ENCODE data around the gene POU6F2. TPM values are rescaled to one million over a fixed set of nuclear protein-coding genes. Genes with fewer than 3 reads are reported as not detected.

Gene POU6F2
- total and polyA plus RNA-seq, 4 donors: 0.38 to 1.9 (median 1.5) TPM; not detected in 1

DNA sequence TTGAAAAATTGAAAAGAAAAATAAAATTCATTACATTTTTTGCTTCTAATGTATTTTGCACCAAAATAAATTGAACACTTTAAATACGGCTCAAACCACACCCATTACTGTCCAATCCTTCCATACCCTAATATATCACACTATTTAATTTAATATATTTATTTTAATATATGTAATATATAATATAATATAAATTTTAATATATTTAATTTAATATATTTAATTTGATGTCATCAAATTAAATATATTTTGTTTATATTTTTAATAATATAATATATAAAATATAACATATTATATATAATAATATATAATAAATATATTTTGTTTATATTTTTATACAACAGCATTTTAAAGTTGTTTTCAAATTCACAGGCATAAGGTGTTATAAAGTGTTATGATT is 15.7 kb upstream of the POU6F2 start:
- ATAC-seq (ENCODE audit: low FRiP score) (no peak), DNase-seq (no peak)
- Histone ChIP-seq H3K36me3 (ENCODE audit: control insufficient read depth in 1 of 2, insufficient read depth in 2 of 2, low read length in 1 of 2) (no peaks in the 10 kb centered on the region), H3K27me3 (ENCODE audit: control insufficient read depth in 1 of 2, insufficient read depth in 2 of 2, low read length in 1 of 2) (no peaks in the 10 kb centered on the region), H3K4me1 (ENCODE audit: control insufficient read depth in 1 of 2, insufficient read depth in 2 of 2, low read length in 2 of 2) (no peaks in the 10 kb centered on the region), H3K4me3 (ENCODE audit: low read length in 2 of 2) (no peak overlapping the region), H3K9me3 (ENCODE audit: control insufficient read depth, low read length) (no peaks in the 10 kb centered on the region), H3K27ac (ENCODE audit: low read depth in 1 of 2, low read length in 2 of 2) (no peak overlapping the region)
- WGBS, 2 donors: 76 to 82% methylated on average over 1 of the region's 1 CpG
- intact Hi-C loops (cut with DNase I): no loop called here

DNA sequence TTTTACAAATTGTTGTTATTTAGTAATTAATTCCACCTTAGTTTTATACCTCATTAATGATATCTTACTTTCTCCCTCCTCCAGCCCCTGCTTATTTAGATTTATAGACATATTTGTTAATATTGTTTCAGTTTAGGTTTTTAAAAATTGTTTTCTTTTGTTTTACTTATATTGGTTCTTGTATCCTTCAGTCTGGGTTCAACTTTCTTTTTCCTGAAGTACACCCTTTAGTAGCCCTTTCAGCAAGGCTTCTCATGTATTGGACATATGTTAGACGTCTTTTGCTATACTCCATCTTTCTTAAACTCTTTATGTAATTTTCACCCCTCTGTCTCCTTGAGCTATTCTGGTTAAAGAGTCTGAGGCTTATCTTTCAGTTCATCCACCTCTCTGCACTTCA is 12.8 kb upstream of the POU6F2 start:
- Histone ChIP-seq H3K4me1 (ENCODE audit: control insufficient read depth in 1 of 2, insufficient read depth in 2 of 2, low read length in 2 of 2) (no peaks in the 10 kb centered on the region), H3K27ac (ENCODE audit: low read depth in 1 of 2, low read length in 2 of 2) (no peak overlapping the region), H3K9me3 (ENCODE audit: control insufficient read depth, low read length) (no peaks in the 10 kb centered on the region), H3K36me3 (ENCODE audit: control insufficient read depth in 1 of 2, insufficient read depth in 2 of 2, low read length in 1 of 2) (no peaks in the 10 kb centered on the region), H3K4me3 (ENCODE audit: low read length in 2 of 2) (no peak overlapping the region), H3K27me3 (ENCODE audit: control insufficient read depth in 1 of 2, insufficient read depth in 2 of 2, low read length in 1 of 2) (no peaks in the 10 kb centered on the region)
- 69 to 86% methylated on average over 1 of the region's 1 CpG for WGBS, 2 donors
- intact Hi-C loops (cut with DNase I): no loop called here
- ATAC-seq (ENCODE audit: low FRiP score): no peak
- DNase-seq: no peak

DNA sequence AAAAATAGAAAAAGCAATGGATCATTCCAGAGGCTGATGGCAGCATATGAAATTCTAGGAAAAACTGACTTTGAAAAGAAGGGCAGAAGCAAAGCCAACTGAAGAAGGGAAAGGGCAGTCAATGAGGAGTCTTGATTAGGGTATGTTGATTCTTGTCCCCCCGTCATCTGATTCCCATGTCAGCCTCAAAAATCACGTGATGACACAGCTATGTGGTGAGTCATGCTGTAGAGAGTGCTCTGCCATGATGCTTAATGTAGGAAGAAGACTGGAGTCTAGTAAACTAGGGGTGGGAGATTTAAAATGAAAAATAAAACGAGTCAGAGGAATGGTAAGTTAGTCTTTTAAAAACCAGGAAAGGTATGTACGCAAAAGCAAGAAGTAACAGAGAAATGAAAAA is 3.9 kb upstream of the POU6F2 start:
- intact Hi-C loops (cut with DNase I): no loop called here
- no peaks in the 10 kb centered on the region for H3K4me1 ChIP-seq (ENCODE audit: control insufficient read depth in 1 of 2, insufficient read depth in 2 of 2, low read length in 2 of 2)
- H3K36me3 ChIP-seq (ENCODE audit: control insufficient read depth in 1 of 2, insufficient read depth in 2 of 2, low read length in 1 of 2): no peaks in the 10 kb centered on the region
- H3K27me3 ChIP-seq (ENCODE audit: control insufficient read depth in 1 of 2, insufficient read depth in 2 of 2, low read length in 1 of 2): no peaks in the 10 kb centered on the region
- DNase-seq: no peak
- ATAC-seq (ENCODE audit: low FRiP score): no peak
- no peaks in the 10 kb centered on the region for H3K9me3 ChIP-seq (ENCODE audit: control insufficient read depth, low read length)
- H3K27ac ChIP-seq (ENCODE audit: low read depth in 1 of 2, low read length in 2 of 2): no peak overlapping the region
- no peak overlapping the region for H3K4me3 ChIP-seq (ENCODE audit: low read length in 2 of 2)
- WGBS, 2 donors: 54 to 63% methylated on average over 4 of the region's 4 CpGs

DNA sequence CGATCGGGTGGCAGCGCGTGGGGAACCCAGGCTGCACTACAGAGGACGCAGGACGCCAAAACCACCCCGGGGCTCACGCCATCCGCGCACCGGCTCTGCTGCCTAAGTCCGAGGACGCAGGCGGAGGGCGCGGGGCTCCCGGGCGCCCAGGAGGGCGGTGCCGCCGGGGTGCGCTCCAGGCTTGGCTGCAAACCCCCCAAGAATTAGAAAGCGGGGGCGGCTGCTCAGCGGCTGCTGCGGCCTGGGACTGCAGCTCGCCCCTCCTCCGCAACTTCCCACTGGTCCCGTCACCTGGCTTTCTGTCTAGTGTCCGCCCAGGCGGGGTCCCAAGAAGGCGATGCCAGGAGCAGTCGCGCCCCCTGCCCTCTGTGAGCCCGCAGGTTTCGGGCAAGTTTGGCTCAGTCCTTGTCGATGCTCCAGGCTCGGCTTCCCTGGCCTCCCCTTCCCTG is 1.7 kb upstream of the POU6F2 start:
- peak overlapping the region; percentile 76 to 83 for H3K4me3 ChIP-seq (ENCODE audit: low read length in 2 of 2)
- H3K27me3 ChIP-seq (ENCODE audit: control insufficient read depth in 1 of 2, insufficient read depth in 2 of 2, low read length in 1 of 2): no peaks in the 10 kb centered on the region
- H3K36me3 ChIP-seq (ENCODE audit: control insufficient read depth in 1 of 2, insufficient read depth in 2 of 2, low read length in 1 of 2): no peaks in the 10 kb centered on the region
- ATAC-seq (ENCODE audit: low FRiP score) (peak; percentile 63), DNase-seq (peak; percentile 45 to 78)
- intact Hi-C loops (cut with DNase I): loop anchor here in 1 of 2 donors (5.0 kb wide), 1 partner anchor 34 kb away; no protein-coding TSS in a partner anchor
- H3K27ac ChIP-seq (ENCODE audit: low read depth in 1 of 2, low read length in 2 of 2): peak overlapping the region in 1 of 2 donors; percentile 13
- H3K9me3 ChIP-seq (ENCODE audit: control insufficient read depth, low read length): no peaks in the 10 kb centered on the region
- H3K4me1 ChIP-seq (ENCODE audit: control insufficient read depth in 1 of 2, insufficient read depth in 2 of 2, low read length in 2 of 2): no peaks in the 10 kb centered on the region
- WGBS, 2 donors: 1% methylated on average over 37 to 38 of the region's 38 CpGs

DNA sequence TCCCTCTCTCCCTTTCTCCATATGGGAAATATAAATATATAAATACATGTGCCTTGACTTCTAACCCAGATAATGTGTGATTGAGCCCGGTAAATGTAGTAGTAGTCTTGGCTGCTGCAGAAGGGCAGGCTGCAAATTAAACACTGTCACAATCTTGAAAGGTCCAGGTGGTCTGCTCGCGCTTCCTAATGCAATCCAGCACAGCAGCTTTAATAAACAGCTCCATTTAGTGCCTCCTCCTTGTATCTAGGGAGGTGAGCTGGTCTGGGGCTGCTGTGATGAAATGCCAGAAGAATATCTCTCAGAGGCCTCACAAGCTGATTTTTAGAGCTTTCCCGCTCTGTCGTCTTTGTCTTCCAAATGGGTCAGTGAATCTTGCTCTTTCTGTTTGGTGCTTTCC is 782 bp downstream of the POU6F2 start:
- H3K27me3 ChIP-seq (ENCODE audit: control insufficient read depth in 1 of 2, insufficient read depth in 2 of 2, low read length in 1 of 2): no peaks in the 10 kb centered on the region

DNA sequence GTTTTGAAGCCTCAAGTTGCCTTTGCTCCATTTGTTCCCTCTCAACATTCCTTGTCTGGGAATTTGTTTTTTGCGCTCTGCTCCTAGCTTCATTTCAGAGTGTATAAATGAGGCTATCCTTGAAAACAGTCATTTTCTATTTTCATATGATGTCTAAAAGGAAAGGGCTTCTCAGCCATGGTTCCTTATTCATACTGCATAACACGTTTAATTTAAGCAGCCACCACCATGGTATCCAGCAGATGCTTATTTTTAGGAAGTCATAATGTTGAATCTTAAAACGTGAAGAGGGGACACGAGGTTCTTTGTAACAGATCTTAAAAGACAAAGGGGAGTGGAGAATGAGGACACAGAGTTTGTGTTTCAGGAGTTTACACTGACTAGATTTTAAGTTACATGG is 14.5 kb downstream of the POU6F2 start:
- DNase-seq (no peak), ATAC-seq (ENCODE audit: low FRiP score) (no peak)
- H3K9me3 ChIP-seq (ENCODE audit: control insufficient read depth, low read length): no peaks in the 10 kb centered on the region
- no peak overlapping the region for H3K27ac ChIP-seq (ENCODE audit: low read depth in 1 of 2, low read length in 2 of 2)
- 61 to 66% methylated on average over 4 of the region's 4 CpGs for whole genome bisulfite sequencing, 2 donors
- no peaks in the 10 kb centered on the region for H3K36me3 ChIP-seq (ENCODE audit: control insufficient read depth in 1 of 2, insufficient read depth in 2 of 2, low read length in 1 of 2)
- no peak overlapping the region for H3K4me3 ChIP-seq (ENCODE audit: low read length in 2 of 2)
- no peaks in the 10 kb centered on the region for H3K27me3 ChIP-seq (ENCODE audit: control insufficient read depth in 1 of 2, insufficient read depth in 2 of 2, low read length in 1 of 2)
- no peaks in the 10 kb centered on the region for H3K4me1 ChIP-seq (ENCODE audit: control insufficient read depth in 1 of 2, insufficient read depth in 2 of 2, low read length in 2 of 2)
- intact Hi-C loops (cut with DNase I): no loop called here

More for the DNA sequence above, 782 bp downstream of the POU6F2 start:
- H3K27ac ChIP-seq (ENCODE audit: low read depth in 1 of 2, low read length in 2 of 2): no peak overlapping the region
- H3K36me3 ChIP-seq (ENCODE audit: control insufficient read depth in 1 of 2, insufficient read depth in 2 of 2, low read length in 1 of 2): no peaks in the 10 kb centered on the region
- no peak overlapping the region for H3K4me3 ChIP-seq (ENCODE audit: low read length in 2 of 2)
- no peaks in the 10 kb centered on the region for H3K4me1 ChIP-seq (ENCODE audit: control insufficient read depth in 1 of 2, insufficient read depth in 2 of 2, low read length in 2 of 2)
- no peak for DNase-seq
- ATAC-seq (ENCODE audit: low FRiP score): no peak
- no peaks in the 10 kb centered on the region for H3K9me3 ChIP-seq (ENCODE audit: control insufficient read depth, low read length)
- intact Hi-C loops (cut with DNase I): loop anchor here in 1 of 2 donors (5.0 kb wide), 1 partner anchor 36 kb away; no protein-coding TSS in a partner anchor
- 65 to 78% methylated on average over 5 of the region's 5 CpGs for WGBS, 2 donors

DNA sequence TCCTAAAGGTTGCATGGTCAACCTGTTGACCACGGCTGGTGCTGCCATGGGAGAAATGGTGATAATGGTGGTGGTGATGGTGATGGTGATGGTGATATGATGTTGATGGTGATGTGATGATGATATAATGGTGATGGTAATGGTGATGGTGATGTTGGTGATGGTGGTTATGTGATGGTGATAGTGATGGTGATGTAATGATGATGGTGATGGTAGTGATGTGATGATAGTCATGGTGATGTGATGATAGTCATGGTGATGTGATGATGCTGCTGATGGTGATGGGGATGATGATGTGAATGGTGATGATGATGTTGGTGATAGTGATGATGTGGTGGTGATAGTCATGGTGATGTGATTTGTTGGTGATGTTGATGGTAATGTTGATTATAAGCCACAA is 23.9 kb downstream of the POU6F2 start:
- H3K4me3 ChIP-seq (ENCODE audit: low read length in 2 of 2): no peak overlapping the region
- 96 to 97% methylated on average over 1 of the region's 1 CpG for WGBS, 2 donors
- H3K4me1 ChIP-seq (ENCODE audit: control insufficient read depth in 1 of 2, insufficient read depth in 2 of 2, low read length in 2 of 2): no peaks in the 10 kb centered on the region
- H3K27ac ChIP-seq (ENCODE audit: low read depth in 1 of 2, low read length in 2 of 2): no peak overlapping the region
- H3K9me3 ChIP-seq (ENCODE audit: control insufficient read depth, low read length): no peaks in the 10 kb centered on the region
- no peaks in the 10 kb centered on the region for H3K36me3 ChIP-seq (ENCODE audit: control insufficient read depth in 1 of 2, insufficient read depth in 2 of 2, low read length in 1 of 2)
- no peaks in the 10 kb centered on the region for H3K27me3 ChIP-seq (ENCODE audit: control insufficient read depth in 1 of 2, insufficient read depth in 2 of 2, low read length in 1 of 2)
- DNase-seq (no peak), ATAC-seq (ENCODE audit: low FRiP score) (no peak)
- intact Hi-C loops (cut with DNase I): no loop called here

DNA sequence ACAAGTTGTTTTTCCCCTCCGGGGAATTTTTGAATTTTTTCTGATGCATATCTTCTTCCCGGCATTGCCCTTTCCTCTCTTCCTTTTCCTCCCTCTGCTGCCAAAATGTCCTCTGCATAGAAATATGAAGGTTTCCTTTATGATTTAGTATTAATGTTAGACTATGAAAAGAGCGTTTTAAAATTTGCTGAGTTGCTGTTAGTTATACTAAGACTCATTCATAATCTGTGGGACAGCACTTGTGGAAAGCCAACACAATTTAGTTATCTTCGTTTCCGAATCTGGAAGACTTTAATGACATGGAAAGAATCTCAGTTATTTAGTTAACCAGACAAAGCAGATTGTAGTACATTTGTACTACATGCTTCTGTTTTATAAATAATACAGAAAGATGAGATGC is 25.0 kb downstream of the POU6F2 start:
- no peak overlapping the region for H3K4me3 ChIP-seq (ENCODE audit: low read length in 2 of 2)
- ATAC-seq (ENCODE audit: low FRiP score): no peak
- H3K27ac ChIP-seq (ENCODE audit: low read depth in 1 of 2, low read length in 2 of 2): no peak overlapping the region
- H3K36me3 ChIP-seq (ENCODE audit: control insufficient read depth in 1 of 2, insufficient read depth in 2 of 2, low read length in 1 of 2): no peaks in the 10 kb centered on the region
- WGBS, 2 donors: 25 to 31% methylated on average over 5 of the region's 5 CpGs
- H3K9me3 ChIP-seq (ENCODE audit: control insufficient read depth, low read length): no peaks in the 10 kb centered on the region
- H3K4me1 ChIP-seq (ENCODE audit: control insufficient read depth in 1 of 2, insufficient read depth in 2 of 2, low read length in 2 of 2): no peaks in the 10 kb centered on the region
- intact Hi-C loops (cut with DNase I): no loop called here
- no peaks in the 10 kb centered on the region for H3K27me3 ChIP-seq (ENCODE audit: control insufficient read depth in 1 of 2, insufficient read depth in 2 of 2, low read length in 1 of 2)
- no peak for DNase-seq

DNA sequence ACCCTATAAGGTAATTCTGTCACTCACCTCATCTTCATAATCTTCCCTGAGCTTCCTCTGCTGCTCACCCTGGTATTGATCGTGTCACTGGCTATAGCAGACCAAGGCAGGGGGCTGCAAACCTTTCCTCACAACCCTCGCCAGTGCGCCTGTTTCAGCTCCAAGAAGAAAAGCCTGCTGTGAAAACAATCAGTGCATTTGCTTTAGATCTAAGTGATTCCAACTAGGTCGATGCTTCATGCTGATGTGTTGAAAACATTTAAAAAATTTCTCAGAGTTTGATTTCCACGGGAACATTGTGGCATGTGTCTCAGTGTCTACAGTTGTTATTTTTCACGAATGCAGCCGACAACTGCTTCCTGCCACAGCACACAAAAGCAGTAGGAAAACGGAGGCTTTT is 27.3 kb downstream of the POU6F2 start:
- H3K27me3 ChIP-seq (ENCODE audit: control insufficient read depth in 1 of 2, insufficient read depth in 2 of 2, low read length in 1 of 2): no peaks in the 10 kb centered on the region
- intact Hi-C loops (cut with DNase I): no loop called here
- no peak overlapping the region for H3K27ac ChIP-seq (ENCODE audit: low read depth in 1 of 2, low read length in 2 of 2)
- H3K4me3 ChIP-seq (ENCODE audit: low read length in 2 of 2): no peak overlapping the region
- no peaks in the 10 kb centered on the region for H3K4me1 ChIP-seq (ENCODE audit: control insufficient read depth in 1 of 2, insufficient read depth in 2 of 2, low read length in 2 of 2)
- DNase-seq: no peak
- H3K9me3 ChIP-seq (ENCODE audit: control insufficient read depth, low read length): no peaks in the 10 kb centered on the region
- WGBS, 2 donors: 17 to 21% methylated on average over 8 of the region's 8 CpGs
- ATAC-seq (ENCODE audit: low FRiP score): no peak
- no peaks in the 10 kb centered on the region for H3K36me3 ChIP-seq (ENCODE audit: control insufficient read depth in 1 of 2, insufficient read depth in 2 of 2, low read length in 1 of 2)

Data from aorta (tissue), 5 donors.